H4 (cell line): Measurements from ENCODE around the gene MRPL34. TPM values are rescaled to one million over a fixed set of nuclear protein-coding genes. Genes with fewer than 3 reads are reported as not detected.

Experiments used
- DNase-seq: peaks from one replicate; pipeline ENCODE4 v3.0.0-alpha.2; 2015; ENCODE audit warnings: low spot score
- total RNA-seq: library from RNA; depleted of rRNA; stranded (reverse); fragments of >200 nt; shearing (Covaris generic); gene quantifications from 2 replicates; pipeline ENCODE4 v1.2.3, GENCODE V29; 2014; rRNA removed

The MRPL34 gene
- total RNA-seq, 1 experiment from 2014 or later = 76.2 TPM

DNA sequence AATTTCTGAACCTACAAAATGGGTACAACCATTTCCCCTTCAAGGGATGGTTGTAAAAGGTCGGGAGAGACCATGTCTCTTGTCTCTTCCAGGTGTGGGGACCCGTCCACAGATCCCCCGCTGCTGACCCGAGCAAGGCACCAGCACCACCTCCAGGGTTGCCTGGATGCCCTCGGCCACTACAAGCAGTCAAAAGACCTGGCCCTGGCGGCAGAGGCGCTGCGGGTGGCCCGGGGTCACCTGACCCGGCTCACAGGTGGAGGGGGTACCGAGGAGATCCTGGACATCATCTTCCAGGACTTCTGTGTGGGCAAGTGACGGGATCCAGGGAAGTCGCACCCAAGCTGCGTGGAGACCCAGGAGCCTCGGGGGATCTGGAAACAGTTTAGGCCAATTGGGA is 35.7 kb downstream of the MRPL34 start:
- no peak for DNase-seq

DNA sequence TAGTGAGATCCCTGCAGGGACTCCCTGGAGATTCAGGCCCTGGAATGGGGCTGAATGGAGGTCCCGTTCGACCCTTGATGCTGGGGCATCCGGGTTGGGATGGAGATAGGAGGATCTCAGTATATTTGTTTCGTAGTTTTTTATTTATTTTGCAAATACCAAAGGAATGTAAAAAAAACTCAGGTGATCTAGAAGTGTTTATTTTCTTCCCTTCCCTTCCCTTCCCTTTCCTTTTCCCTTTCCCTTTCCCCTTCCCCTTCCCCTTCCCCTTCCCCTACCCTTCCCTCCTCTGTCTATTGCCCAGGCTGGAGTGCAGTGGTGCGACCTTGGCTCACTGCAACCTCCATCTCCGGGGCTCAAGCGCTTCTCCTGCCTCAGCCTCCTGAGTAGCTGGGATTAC is 36.2 kb downstream of the MRPL34 start:
- no peak for DNase-seq

DNA sequence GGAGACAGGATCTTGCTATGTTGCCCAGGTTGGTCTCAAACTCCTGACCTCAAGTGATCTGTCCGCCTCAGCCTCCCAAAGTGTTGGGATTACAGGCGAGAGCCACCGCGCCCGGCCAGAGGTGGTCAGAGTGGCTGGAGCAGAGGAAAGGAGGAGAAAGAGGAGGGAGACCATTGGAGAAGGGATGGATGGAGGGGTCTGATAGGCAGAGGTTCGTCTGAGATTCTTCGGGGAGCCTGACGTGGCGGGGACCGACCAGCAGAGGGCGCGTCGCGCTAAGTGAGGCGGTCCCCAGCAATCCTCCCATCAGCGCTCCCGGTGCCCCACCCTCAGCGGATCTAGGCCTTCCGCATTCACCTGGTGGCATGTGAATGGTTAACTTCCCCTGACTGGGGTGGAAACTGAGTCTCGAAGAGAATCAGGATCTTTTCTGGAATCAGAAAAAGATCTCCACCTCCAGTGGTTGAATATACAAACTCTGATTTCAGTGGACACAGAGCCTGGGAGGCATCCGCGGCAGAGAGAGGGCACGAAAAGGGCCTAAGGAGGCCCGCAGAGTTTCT is 40.5 kb downstream of the MRPL34 start:
- DNase-seq = peak; percentile 64

DNA sequence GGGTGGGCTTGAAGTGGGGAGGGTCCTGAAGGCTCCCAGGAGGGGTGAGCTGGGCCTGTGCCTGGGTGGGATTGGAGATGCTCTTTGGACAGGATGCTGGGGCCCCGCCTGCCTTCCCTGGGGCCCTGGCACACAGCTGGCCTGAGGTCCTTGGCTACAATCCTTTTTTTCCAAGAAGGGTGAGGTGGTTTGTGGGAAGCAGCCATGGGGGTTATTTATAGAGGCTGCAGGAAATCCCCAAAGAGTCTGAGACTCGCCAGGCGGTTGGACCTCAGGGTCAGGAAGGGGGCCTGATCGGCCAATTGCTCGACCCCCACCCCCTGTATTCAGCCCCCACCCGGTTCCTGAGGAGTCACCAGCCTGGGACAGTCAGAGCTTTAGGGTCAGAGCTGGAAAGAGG is 41.7 kb downstream of the MRPL34 start:
- no peak for DNase-seq

DNA sequence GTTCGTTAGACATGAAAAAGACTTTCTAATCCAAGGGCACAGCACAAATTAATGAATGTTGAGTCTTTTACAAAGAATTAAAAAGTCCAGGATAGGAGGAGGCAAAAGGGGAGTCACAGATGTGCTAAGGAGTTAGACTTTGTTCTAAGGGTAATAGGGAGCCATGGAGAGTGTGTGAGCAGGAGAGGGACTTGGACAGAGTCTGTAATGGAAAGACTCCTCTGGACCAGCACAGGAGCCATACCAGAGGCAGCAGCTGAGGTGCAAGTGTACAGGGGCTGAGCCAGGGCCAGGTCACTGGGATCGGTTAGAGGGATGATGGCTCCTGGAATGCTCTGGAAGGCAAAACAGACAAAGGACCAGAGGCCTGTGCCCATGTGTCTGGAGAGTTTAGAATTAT is 42.2 kb downstream of the MRPL34 start:
- no peak for DNase-seq

DNA sequence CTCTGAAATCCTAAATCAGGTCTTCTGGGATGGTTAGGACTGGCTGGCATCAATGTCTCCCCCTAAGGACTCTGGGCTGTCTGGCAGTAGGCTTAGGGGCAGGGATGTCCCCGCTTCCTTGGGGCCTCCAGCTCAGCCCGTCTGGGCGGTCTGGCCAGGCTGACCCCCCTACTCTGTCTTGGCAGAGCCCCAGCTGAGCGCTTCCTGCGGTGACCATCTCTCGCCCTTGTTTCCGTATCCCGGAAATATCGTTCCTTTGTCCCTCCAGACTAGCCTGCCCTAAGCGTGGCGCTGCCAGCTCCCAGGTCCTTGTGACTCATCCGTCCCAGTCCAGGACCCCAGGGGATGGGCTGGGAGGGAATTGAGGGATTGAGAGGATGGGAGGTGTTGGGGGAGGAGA is 43.0 kb downstream of the MRPL34 start:
- peak; percentile 95 for DNase-seq

DNA sequence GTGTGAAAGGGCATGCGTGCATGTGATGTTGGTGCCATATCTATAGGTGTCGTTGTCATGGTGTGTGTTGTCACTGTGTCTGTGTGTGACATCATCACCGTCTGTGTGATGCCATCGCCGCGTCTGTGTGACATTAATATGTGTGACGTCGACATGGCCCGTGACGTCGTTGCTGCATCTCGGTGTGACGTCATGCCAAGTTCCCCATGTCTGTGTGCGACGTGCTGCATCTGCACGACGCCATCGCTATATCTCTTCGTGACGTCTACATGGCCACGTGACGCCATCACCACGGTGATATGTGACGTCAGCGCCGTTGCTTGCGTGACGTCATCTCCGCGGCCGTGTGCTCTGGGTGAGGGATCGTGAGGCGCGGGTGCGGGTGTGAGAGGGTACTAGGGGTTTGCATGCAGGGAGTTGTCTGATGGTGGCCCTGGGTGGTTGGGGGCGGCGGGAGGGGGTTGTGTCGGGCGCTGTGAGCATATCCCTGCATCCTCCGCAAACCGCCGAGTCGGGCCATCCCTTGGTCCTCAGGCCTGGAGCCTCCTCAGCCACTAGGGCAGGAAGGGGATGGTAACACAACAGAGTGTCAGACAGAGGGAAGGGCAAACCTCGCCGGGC is 46.3 kb downstream of the MRPL34 start:
- no peak for DNase-seq

DNA sequence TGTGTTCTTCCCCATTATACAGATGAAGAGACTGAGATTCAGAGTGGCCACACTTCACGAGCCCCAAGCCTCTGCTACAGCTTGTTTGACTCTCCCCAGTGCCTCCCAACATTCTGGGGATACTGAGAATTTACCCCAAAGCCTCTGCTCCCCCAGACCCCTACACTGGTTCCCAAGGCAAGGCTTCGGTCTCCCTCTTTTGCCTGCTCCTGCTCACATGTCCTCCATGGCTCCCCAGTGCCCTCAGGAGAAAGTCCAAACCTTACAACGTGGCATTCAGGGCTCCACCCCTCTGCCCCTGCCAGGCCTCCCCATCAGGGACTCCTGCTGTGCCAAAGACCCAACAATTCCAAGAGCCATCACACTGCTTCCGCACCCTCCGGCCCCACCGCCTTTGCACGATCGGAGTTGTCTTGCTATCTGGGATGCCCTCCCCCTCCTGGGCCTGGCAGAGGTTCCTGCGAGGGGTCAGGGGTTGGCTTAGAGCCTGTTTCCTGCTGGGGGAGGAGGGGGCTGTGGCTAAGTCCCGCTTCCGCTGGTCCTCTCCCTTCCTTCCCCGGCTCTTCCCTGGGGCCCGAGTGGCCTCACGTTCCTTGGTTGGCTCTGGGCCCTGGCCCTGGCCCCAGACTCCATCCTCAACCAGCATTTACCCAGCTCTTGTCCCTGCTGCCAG is 47.1 kb downstream of the MRPL34 start:
- DNase-seq = no peak

DNA sequence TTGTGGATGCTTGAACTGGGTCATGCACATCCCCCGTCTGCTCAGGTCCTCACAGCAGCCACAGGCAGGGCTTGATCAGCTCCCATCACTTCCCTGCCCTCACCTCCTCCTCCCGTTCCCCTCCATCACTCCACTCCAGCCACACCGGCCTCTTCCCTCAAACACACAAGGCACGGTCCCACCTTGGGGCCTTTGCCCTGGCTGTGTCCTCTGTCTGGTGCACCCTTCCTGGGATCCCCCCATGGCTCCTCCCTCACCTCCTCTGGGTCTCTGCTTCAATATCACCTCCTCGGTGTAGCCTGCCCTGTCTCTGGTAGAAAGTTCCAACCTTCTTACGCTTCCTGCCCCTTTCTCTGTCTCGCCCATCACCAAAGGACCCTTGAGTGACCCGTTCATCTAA is 47.7 kb downstream of the MRPL34 start:
- no peak for DNase-seq

Other genes starting within 250 kb of the MRPL34 start
- 10.6 and 22.8 TPM in 2 replicates for gene HAUS8, start 230.4 kb upstream of the MRPL34 start, total RNA-seq
- gene MYO9B, start 230.1 kb upstream of the MRPL34 start, total RNA-seq = 15.1 and 21.0 TPM in 2 replicates
- 43.2 and 43.4 TPM in 2 replicates for gene USE1, start 90.5 kb upstream of the MRPL34 start, total RNA-seq
- gene OCEL1, start 79.6 kb upstream of the MRPL34 start, total RNA-seq = 6.8 and 8.8 TPM in 2 replicates
- gene NR2F6, start 60.0 kb upstream of the MRPL34 start, total RNA-seq = 24.8 and 38.6 TPM in 2 replicates
- gene USHBP1, start 41.1 kb upstream of the MRPL34 start, total RNA-seq = not detected in 2 replicates
- gene BABAM1, start 38.4 kb upstream of the MRPL34 start, total RNA-seq = 154 and 167 TPM in 2 replicates
- gene ANKLE1, start 24.0 kb upstream of the MRPL34 start, total RNA-seq = 0.06 TPM in 1 of 2 replicates, not detected in the other
- gene ABHD8, start 2.4 kb upstream of the MRPL34 start, total RNA-seq = 3.5 and 7.5 TPM in 2 replicates
- gene DDA1, start 3.7 kb downstream of the MRPL34 start, total RNA-seq = 20.0 and 34.3 TPM in 2 replicates
- 1.4 and 3.2 TPM in 2 replicates for gene ANO8, start 29.0 kb downstream of the MRPL34 start, total RNA-seq
- 10.2 and 21.7 TPM in 2 replicates for gene GTPBP3, start 31.7 kb downstream of the MRPL34 start, total RNA-seq
- not detected in 2 replicates for gene PLVAP, start 71.5 kb downstream of the MRPL34 start, total RNA-seq
- gene CCDC194, start 88.3 kb downstream of the MRPL34 start, total RNA-seq = not detected in 2 replicates
- 273 and 396 TPM in 2 replicates for gene BST2, start 99.8 kb downstream of the MRPL34 start, total RNA-seq
- 155 and 216 TPM in 2 replicates for gene MVB12A, start 114.2 kb downstream of the MRPL34 start, total RNA-seq
- gene TMEM221, start 142.8 kb downstream of the MRPL34 start, total RNA-seq = 0.27 and 1.1 TPM in 2 replicates
- gene NXNL1, start 155.1 kb downstream of the MRPL34 start, total RNA-seq = not detected in 2 replicates
- gene SLC27A1, start 164.7 kb downstream of the MRPL34 start, total RNA-seq = 3.6 and 4.8 TPM in 2 replicates
- 80.9 and 96.4 TPM in 2 replicates for gene PGLS, start 205.8 kb downstream of the MRPL34 start, total RNA-seq
- 89.9 and 95.2 TPM in 2 replicates for gene COLGALT1, start 249.8 kb downstream of the MRPL34 start, total RNA-seq